Sigmoid colon (tissue), 7 donors: ENCODE data around the gene CHN2. TPM values are rescaled to one million over a fixed set of nuclear protein-coding genes. Genes with fewer than 3 reads are reported as not detected.
"Not testable (repeated sequence)": the region's sequence is repeated elsewhere in the genome, so short reads cannot be mapped to it uniquely, and the experiment has no call there.

ENCODE experiments used
- DNase-seq: peaks from one replicate; pipeline ENCODE4 v3.0.0-alpha.2; 2019
- H3K27ac ChIP-seq, 4 donors: fragments of 200-600 bp; sonication (generic); one replicate each; pipeline ENCODE4 v1.5.1; 2016 to 2019; ENCODE audit warnings: mild to moderate bottlenecking in 1 of 4
- H3K27me3 ChIP-seq, 3 donors: fragments of 200-600 bp; sonication (generic); one replicate each; pipeline ENCODE4 v1.5.1; 2019; ENCODE audit warnings: mild to moderate bottlenecking in 1 of 3
- H3K36me3 ChIP-seq, 4 donors: fragments of 200-600 bp; sonication (generic); one replicate each; pipeline ENCODE4 v1.5.1; 2016 to 2019
- H3K4me1 ChIP-seq, 4 donors: fragments of 200-600 bp; sonication (generic); one replicate each; pipeline ENCODE4 v1.5.1; 2017 to 2019
- H3K4me3 ChIP-seq, 4 donors: fragments of 200-600 bp; sonication (generic); one replicate each; pipeline ENCODE4 v1.5.1; 2017 to 2019; ENCODE audit warnings: mild to moderate bottlenecking in 2 of 4, moderate library complexity in 1 of 4
- H3K9me3 ChIP-seq, 4 donors: fragments of 200-600 bp in 3 of 4; sonication (generic) in 3 of 4; one replicate each; pipeline versions ENCODE4 v1.5.1 to v1.6.1; 2013 to 2019
- EP300 ChIP-seq, 4 donors: sonication (generic); formaldehyde crosslinking; IDR thresholded peaks; one replicate each; pipeline ENCODE4 v1.6.1; 2017; ENCODE audit warnings: antibody characterized with exemption in 4 of 4
- POLR2A ChIP-seq, 2 donors: fragments of 450-650 bp; IDR thresholded peaks; one replicate each; pipeline ENCODE4 v1.6.1; 2016; ENCODE audit warnings: antibody characterized with exemption in 2 of 2, mild to moderate bottlenecking in 2 of 2, moderate library complexity in 2 of 2
- POLR2AphosphoS5 ChIP-seq, 4 donors: sonication (generic); formaldehyde crosslinking; IDR thresholded peaks; one replicate each; pipeline ENCODE4 v1.6.1; 2017; ENCODE audit warnings: antibody characterized with exemption in 4 of 4
- WGBS, 2 donors: extraction: QIAGEN DNeasy Blood & Tissue Kit; methylation state at CpG; one replicate each; pipeline ENCODE4 v1.1.7; 2013; 5-methylcytosine and 5-hydroxymethylcytosine counted together
- intact Hi-C: fragments of 100-400 bp; cut with DNase I; formaldehyde crosslinking; loops from one replicate; pipeline ENCODE4 v1.15.1; 2023
- polyA plus RNA-seq, 3 donors: library from polyadenylated mRNA; stranded (reverse); fragments of 200-250 nt; gene quantifications; one replicate each; pipeline ENCODE4 v1.2.3, GENCODE V29; 2013
- total RNA-seq, 4 donors: library from RNA; depleted of rRNA; stranded (reverse); fragments of >200 nt; gene quantifications; one replicate each; pipeline ENCODE4 v1.1.0, GENCODE V29; 2016
- TF ChIP-seq, protein P1 (sequence below), 4 experiments: fragments of 450-650 bp in 3 of 4; fragments of 200-600 bp in 1 of 4; IDR thresholded peaks; one replicate each; pipeline ENCODE4 v1.5.1; 2016 to 2019; ENCODE audit warnings: antibody characterized with exemption in 4 of 4, mild to moderate bottlenecking in 3 of 4, moderate library complexity in 2 of 4
- donor health status: healthy with polysubstance abuse.
- donor health status: Bipolar disorder and iron deficiency.
- donor health status: healthy.

CHN2 gene
- total and polyA plus RNA-seq, 7 donors = 4.2 to 37.7 (median 15.8) TPM

GRCh38 chr7:29527505-29528108 lies 333.0 kb downstream of the CHN2 start:
- H3K27me3 ChIP-seq = no peaks in the 10 kb centered on the region
- no peak for DNase-seq
- H3K4me1 ChIP-seq = no peaks in the 10 kb centered on the region
- 89 to 90% methylated on average over 4 of the region's 4 CpGs for WGBS, 2 donors
- TF ChIP-seq POLR2A (IDR thresholded peaks at IDR 0.05) = no peak
- TF ChIP-seq, protein P1, sequence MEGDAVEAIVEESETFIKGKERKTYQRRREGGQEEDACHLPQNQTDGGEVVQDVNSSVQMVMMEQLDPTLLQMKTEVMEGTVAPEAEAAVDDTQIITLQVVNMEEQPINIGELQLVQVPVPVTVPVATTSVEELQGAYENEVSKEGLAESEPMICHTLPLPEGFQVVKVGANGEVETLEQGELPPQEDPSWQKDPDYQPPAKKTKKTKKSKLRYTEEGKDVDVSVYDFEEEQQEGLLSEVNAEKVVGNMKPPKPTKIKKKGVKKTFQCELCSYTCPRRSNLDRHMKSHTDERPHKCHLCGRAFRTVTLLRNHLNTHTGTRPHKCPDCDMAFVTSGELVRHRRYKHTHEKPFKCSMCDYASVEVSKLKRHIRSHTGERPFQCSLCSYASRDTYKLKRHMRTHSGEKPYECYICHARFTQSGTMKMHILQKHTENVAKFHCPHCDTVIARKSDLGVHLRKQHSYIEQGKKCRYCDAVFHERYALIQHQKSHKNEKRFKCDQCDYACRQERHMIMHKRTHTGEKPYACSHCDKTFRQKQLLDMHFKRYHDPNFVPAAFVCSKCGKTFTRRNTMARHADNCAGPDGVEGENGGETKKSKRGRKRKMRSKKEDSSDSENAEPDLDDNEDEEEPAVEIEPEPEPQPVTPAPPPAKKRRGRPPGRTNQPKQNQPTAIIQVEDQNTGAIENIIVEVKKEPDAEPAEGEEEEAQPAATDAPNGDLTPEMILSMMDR (IDR thresholded peaks at IDR 0.05) = no peak
- no peak for TF ChIP-seq EP300 (IDR thresholded peaks at IDR 0.05)
- TF ChIP-seq POLR2AphosphoS5 (IDR thresholded peaks at IDR 0.05) = no peak
- H3K27ac ChIP-seq = no peak overlapping the region
- intact Hi-C loops = no loop called here
- no peaks in the 10 kb centered on the region for H3K36me3 ChIP-seq
- H3K9me3 ChIP-seq = no peaks in the 10 kb centered on the region
- H3K4me3 ChIP-seq = no peak overlapping the region

DNA sequence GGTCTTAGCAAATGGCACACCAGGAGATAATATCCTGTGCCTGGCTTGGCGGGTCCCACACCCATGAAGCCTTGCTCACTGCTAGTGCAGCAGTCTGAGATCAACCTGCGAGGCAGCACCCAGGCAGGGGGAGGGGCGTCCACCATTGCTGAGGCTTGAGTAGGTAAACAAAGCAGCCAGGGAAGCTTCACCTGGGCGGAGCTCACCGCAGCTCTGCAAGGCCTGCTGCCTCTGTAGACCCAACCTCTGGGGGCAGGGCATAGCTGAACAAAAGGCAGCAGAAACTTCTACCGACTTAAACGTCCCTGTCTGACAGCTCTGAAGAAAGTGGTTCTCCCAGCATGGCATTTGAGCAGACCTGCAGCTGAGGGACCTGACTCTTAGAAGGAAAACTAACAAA lies 334.0 kb downstream of the CHN2 start:
- H3K9me3 ChIP-seq, intact Hi-C loops: not testable (repeated sequence)
- WGBS, 2 donors = 76 to 83% methylated on average over 7 of the region's 7 CpGs

More for the DNA sequence above, 334.0 kb downstream of the CHN2 start:
- not testable (repeated sequence) for H3K4me1 ChIP-seq, H3K4me3 ChIP-seq, H3K27ac ChIP-seq, DNase-seq, H3K27me3 ChIP-seq, H3K36me3 ChIP-seq

Other genes starting within 250 kb of the CHN2 start
- 1 to 10 TPM; 1.5 to 7.5 (median 4.1) TPM for gene TRIL, start 236.4 kb upstream of the CHN2 start, total RNA-seq
- gene TRIL, start 236.4 kb upstream of the CHN2 start, polyA plus RNA-seq = under 1 TPM in 1 of 3 donors, not detected in 2; 0.66 TPM
- 10 to 100 TPM in 3 of 4 donors, 1 to 10 TPM in 1; 6.6 to 23.7 (median 21.2) TPM for gene CPVL, start 48.2 kb upstream of the CHN2 start, total RNA-seq
- gene CPVL, start 48.2 kb upstream of the CHN2 start, polyA plus RNA-seq = 10 to 100 TPM in 2 of 3 donors, 1 to 10 TPM in 1; 5.4 to 38.8 (median 15.5) TPM